ENCODE data around the gene FOXS1.
A peak's percentile ranks its signal among the peaks of the same experiment; 100 is the strongest.

Gene FOXS1

DNA sequence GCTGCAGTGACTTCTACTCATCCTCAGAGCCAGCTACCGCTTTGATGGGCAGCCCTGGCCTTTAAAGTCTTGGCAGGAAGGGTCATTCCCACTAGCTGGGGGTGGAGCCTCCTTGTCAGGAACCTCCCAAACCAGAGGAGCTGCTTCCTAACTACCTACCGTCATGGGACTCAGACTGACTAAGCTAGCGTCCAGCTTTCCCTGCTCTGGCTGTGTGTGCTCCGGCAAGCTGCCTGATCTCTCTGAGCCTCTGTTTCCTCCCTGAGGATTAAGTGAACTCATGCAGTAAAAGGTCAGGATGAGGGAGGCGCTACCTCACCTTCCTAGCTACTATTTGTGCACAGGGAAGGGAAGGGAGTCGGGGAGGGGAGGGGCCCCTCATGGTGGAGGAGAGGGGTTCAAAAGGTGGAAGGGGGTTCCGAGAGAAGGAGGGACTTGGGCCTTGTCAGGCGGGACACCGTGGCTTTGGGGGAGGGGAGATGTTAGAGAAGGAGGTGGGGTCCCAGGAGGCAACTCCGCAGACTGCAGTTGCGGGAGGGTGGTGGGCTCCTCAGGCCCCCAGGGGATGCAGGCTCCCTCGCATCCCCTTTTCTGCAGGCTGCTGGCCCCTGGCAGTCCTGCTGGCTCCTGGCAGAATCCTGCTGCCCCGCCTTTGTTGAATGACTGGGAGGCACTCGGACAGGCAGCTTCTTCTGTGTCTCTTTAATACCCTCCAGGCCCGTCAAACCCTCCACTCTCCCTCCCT is 15.2 kb upstream of the FOXS1 start:
- DNase-seq: no peak

- DNase-seq: no peak
Measured at GRCh38 chr20:31859998-31860380, 14.6 kb upstream of the FOXS1 start.

- no peak for DNase-seq
Measured at GRCh38 chr20:31859266-31859997, 14.0 kb upstream of the FOXS1 start.

DNA sequence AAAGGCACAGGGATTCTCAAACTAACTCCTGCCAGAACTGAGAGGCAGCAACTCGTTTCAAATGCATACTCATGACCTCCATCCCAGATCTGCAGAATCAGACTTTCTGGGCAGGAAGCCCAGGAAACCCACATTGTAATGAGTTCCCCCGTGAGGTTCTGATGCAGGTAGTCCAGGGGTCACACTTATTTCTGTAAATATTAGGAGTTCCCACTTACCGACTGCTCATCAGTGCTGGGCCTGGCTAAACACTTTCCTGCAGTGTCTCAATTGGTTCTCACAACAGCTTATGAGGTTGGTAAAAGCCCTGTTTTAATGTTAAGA is 13.3 kb upstream of the FOXS1 start:
- DNase-seq: no peak

GRCh38 chr20:31857861-31858759 is 12.7 kb upstream of the FOXS1 start:
- DNase-seq: no peak

- no peak for DNase-seq
Measured at GRCh38 chr20:31856516-31856915, 11.1 kb upstream of the FOXS1 start.

- no peak for DNase-seq
Measured at GRCh38 chr20:31853481-31853880, 8.1 kb upstream of the FOXS1 start.

DNA sequence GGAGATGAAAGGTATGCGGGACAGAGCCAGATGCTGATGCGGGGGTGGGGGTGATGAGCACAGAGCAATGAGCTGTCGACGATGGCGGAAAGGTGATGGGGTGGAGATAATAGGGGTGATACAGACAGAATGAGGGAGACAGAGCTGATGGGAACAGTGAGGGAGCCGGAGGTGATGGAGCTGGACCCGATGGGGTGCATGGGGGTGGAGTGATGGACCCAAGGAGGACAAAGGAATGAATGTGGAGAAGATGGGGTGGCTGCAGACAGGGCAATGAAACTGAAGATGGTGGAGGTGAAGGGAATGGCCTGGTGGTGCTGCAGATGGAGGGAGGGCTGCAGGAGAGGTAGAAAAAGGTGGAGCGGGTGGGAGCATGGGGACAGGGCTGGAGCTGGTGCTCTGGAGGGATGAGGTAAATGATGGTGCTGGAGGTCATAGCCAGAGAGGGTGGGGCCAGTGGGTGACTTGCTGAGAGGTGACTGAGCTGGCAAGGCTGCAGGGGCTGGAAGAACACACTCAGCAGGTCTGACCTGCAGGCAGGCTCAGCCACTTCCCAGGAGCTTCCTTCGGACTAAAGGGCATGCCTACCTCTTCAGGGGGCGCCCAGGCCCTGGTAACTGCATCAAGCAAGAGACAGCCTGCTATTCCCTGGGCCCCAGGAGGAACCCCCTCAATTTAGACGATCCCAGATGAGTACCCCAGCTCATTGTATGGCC is 6.0 kb upstream of the FOXS1 start:
- DNase-seq: no peak

GRCh38 chr20:31849306-31849930 is 4.0 kb upstream of the FOXS1 start:
- DNase-seq: peak; percentile 56

DNA sequence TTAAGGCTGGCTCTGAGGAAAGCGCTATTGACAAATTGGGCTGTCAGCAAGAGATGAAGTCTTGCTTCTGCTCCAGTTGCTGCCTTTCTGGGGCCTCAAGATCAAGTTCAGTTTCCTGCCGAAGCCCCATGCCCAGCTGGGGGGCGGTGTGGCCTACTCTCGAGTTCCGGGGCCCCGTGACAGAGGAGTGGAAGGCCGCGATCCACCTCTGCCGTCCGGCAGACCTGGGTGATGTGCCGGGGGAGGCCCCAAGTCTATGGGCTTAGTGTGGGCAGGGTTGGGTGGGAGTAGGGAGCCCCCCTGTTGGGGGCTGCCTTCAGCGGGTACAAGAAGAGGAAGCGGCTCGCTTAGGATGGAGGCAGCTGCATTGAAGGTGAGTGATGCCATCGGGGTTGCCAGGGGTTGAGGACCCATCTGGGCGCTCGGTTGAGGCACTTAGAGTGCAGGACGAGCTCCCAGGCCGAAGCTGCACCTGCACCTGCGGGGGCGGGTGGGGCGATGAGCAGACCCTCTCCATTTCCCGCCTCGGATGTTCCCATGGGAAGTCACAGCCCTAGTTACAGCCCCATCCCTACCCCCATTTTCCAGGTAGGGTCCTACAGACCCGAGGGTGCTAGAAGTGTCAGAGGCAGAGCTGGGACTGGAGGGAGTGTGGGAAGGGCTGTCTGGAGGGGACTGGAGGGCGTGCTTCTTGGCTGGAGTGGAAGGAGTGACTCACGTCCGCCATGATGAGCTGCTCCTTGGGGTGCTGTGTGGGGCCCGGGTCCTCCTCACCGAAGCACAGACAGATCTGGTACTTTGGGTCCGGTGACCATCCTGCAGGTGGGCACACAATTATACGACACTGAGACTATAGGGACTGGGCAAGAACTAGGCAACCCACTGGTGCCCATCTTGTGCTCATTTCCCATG is 2.9 kb upstream of the FOXS1 start:
- DNase-seq: no peak

GRCh38 chr20:31846793-31847138 is 1.4 kb upstream of the FOXS1 start:
- no peak for DNase-seq

DNA sequence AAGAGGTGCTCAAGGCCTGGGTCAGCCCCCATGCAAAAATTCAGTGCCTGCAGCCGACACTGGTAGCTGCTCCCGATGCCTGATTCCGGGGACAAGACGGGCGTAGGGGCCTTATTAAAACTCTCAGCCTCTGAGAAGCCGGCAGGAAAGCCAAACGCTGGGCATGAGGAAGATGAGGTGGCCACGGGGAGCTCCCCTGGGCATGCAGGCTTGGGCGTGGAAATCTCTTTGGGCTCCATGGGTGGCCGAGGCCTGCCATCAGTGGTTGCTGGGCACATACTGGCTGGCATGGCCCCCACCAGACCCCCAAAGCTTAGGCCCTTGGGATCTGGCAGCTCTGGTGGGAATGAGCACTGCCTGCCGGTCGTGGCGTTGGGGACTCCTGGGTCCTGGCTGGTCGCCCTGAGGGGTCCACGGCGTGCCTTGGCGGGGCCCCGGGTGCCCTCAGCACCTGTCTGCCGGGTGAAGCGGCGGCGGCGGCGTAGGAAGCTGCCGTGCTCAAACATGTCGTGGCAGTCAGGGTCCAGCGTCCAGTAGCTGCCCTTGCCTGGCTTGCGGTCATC is 586 bp downstream of the FOXS1 start:
- no peak for DNase-seq

DNA sequence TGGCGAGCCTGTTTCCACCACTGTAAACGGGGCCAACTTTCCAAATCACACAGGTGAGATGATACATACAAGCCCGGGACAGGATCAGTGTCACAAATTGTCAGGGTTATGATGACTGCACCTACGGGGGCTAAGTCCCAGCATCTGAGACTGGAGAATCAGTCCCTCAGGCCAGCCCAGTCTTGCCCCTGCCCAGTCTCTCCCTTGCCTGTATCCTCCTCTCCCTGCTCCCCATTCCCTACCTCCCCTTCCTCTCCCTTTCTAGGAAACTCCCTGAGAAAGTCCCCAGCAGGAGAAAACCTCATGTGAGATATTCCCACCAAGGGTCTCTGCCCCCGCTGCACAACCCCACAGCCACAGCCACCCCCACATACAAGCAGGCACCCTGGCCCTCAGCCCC is 1.5 kb downstream of the FOXS1 start:
- no peak for DNase-seq

- DNase-seq: no peak
Measured at GRCh38 chr20:31843288-31843687, 2.1 kb downstream of the FOXS1 start.

DNA sequence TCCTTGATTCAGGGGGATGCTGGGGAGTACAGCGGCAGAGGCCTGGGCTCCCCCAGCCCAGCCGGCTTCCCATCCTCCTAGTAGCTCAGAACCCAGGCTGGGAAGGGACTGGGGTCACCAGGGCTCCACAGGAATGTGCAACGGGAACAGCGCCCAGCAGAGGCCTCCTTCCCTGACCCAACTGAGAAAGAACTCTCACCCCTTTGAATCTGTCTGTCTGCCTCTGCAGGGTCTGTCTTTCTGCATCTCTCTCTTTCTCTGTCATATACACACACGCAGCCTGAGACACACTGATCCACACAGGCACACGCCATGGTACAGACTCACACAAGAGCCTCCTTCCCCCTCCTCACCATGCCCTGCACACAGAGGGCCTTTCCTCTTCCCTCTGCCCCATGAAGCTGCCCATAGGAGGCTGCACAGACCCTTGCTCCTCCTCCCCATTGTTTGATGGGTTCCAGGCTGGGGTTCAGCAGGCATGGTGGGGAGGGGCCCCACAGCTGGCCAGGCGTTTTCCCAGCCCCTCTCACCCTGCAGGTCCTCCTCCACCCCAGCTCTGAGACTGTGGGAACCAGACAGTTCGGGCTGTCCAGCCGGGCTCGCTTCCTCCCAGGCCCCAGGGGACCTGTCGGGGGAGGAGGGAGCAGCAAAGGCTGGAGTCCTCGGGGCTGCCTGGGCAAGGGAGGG is 2.8 kb downstream of the FOXS1 start:
- DNase-seq: no peak

GRCh38 chr20:31841928-31842327 is 3.5 kb downstream of the FOXS1 start:
- DNase-seq: no peak

GRCh38 chr20:31840906-31841816 is 4.2 kb downstream of the FOXS1 start:
- DNase-seq: no peak

DNA sequence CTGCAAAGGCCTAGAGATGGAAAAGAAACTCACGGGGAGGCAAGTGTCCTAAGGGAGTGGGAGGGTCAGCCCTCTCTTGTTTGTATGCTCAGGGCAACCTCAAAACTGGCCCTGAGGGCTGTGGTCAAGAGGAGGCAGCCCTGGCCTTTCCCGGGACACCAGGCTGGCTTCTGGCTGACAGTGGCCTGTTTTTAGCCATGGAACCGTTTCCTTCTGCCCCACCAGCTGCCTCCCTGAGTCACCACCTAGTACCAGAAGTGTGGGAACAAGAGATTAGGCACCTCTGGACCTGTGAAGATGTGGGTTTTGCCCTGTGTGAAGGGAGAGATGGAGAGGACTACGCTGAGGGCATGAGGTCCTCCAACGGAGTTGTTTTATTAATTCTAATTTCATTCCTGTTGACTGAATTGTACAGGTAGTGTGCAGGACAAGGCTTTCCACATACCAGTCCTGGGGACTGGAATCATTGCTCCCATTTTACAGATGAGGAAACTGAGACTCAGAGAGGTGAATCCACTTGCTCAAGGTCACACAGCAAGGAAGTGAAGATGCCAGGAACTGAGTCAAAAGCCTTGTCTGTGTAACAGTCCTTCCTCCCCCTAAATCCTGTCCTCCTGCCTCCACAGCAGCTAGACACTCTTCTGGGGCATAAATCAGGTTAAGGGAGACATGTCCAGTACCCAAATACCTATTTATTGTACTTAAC is 5.5 kb downstream of the FOXS1 start:
- DNase-seq: no peak

Measured in NCI-H526 treated with DMSO at 0.1 percent for 48 hours (cell line).